Measurements from ENCODE around the gene SORT1. TPM values are rescaled to one million over a fixed set of nuclear protein-coding genes. Genes with fewer than 3 reads are reported as not detected.

SORT1 gene
- total and polyA plus RNA-seq, 8 donors = 39.4 to 165 (median 46.7) TPM

GRCh38 chr1:109347511-109347910 is 50.2 kb downstream of the SORT1 start:
- Histone ChIP-seq H3K27ac (no peak overlapping the region), H3K36me3 (peaks cover 0 to 78% of the 10 kb centered on the region in 2 donors), H3K9me3 (no peaks in the 10 kb centered on the region), H3K27me3 (no peaks in the 10 kb centered on the region), H3K4me1 (peaks cover 0 to 17% of the 10 kb centered on the region in 2 donors), H3K4me3 (no peak overlapping the region)
- ATAC-seq (peak; percentile 77), DNase-seq (peak in 1 of 4 donors; percentile 58)
- intact Hi-C loops (cut with DNase I) = no loop called here
- TF ChIP-seq CTCF (IDR thresholded peaks at IDR 0.05) = no peak

GRCh38 chr1:109341944-109342930 is 55.5 kb downstream of the SORT1 start:
- peaks cover 0 to 7% of the 10 kb centered on the region in 2 donors for H3K4me1 ChIP-seq
- H3K27ac ChIP-seq = peak overlapping the region in 1 of 2 donors; percentile 35
- intact Hi-C loops (cut with DNase I) = no loop called here
- peak; percentile 21 for ATAC-seq
- no peak for TF ChIP-seq CTCF (IDR thresholded peaks at IDR 0.05)
- peak in 1 of 4 donors; percentile 28 for DNase-seq
- no peaks in the 10 kb centered on the region for H3K9me3 ChIP-seq
- H3K36me3 ChIP-seq = peaks cover 0 to 83% of the 10 kb centered on the region in 2 donors
- H3K4me3 ChIP-seq = no peak overlapping the region
- H3K27me3 ChIP-seq = no peaks in the 10 kb centered on the region

GRCh38 chr1:109338608-109339007 is 59.1 kb downstream of the SORT1 start:
- Histone ChIP-seq H3K36me3 (peaks cover 0 to 85% of the 10 kb centered on the region in 2 donors), H3K27me3 (no peaks in the 10 kb centered on the region), H3K4me3 (no peak overlapping the region), H3K27ac (no peak overlapping the region), H3K9me3 (no peaks in the 10 kb centered on the region), H3K4me1 (peaks cover 0 to 7% of the 10 kb centered on the region in 2 donors)
- DNase-seq = no peak
- no peak for TF ChIP-seq CTCF (IDR thresholded peaks at IDR 0.05)
- intact Hi-C loops (cut with DNase I) = no loop called here
- no peak for ATAC-seq

- intact Hi-C loops (cut with DNase I) = no loop called here
- H3K9me3 ChIP-seq = no peaks in the 10 kb centered on the region
- DNase-seq = no peak
- ATAC-seq = no peak
- peaks cover 0 to 4% of the 10 kb centered on the region in 2 donors for H3K4me1 ChIP-seq
- no peak overlapping the region for H3K4me3 ChIP-seq
- no peak for TF ChIP-seq CTCF (IDR thresholded peaks at IDR 0.05)
- H3K36me3 ChIP-seq = peaks cover 0 to 90% of the 10 kb centered on the region in 2 donors
- H3K27me3 ChIP-seq = no peaks in the 10 kb centered on the region
- no peak overlapping the region for H3K27ac ChIP-seq
Measured at GRCh38 chr1:109338091-109338490, 59.6 kb downstream of the SORT1 start.

- Histone ChIP-seq H3K27me3 (no peaks in the 10 kb centered on the region), H3K9me3 (peaks cover 0 to 22% of the 10 kb centered on the region in 2 donors), H3K4me1 (no peaks in the 10 kb centered on the region), H3K4me3 (no peak overlapping the region), H3K36me3 (peaks cover 0 to 96% of the 10 kb centered on the region in 2 donors), H3K27ac (no peak overlapping the region)
- DNase-seq = no peak
- no peak for TF ChIP-seq CTCF (IDR thresholded peaks at IDR 0.05)
- intact Hi-C loops (cut with DNase I) = no loop called here
- ATAC-seq = no peak
Measured at GRCh38 chr1:109335091-109335490, 62.6 kb downstream of the SORT1 start.

Measured in left lung (tissue), 10 donors.